Measurements from ENCODE around the gene ZCCHC14. TPM values are rescaled to one million over a fixed set of nuclear protein-coding genes. Genes with fewer than 3 reads are reported as not detected.

ZCCHC14 gene
- total and polyA plus RNA-seq, 2 donors (not counting 1 experiment from before 2014, with no cell fraction given) = 0.70 to 4.4 TPM

GRCh38 chr16:87356491-87356853 is 136.4 kb downstream of the ZCCHC14 start:
- Histone ChIP-seq H4K20me1 (ENCODE audit: control insufficient read depth, insufficient read depth, low read length, poor library complexity, severe bottlenecking) (peaks cover 14% of the 10 kb centered on the region), H3K4me3 (ENCODE audit: control extremely low read depth in 1 of 5, extremely low read depth in 1 of 5, insufficient read depth in 1 of 5, low read depth in 2 of 5, low read length in 4 of 5) (no peak overlapping the region), H3K79me2 (ENCODE audit: control insufficient read depth, insufficient read depth, low read length) (peaks cover 10% of the 10 kb centered on the region), H2AFZ (ENCODE audit: insufficient read depth, low read depth, low read length, poor library complexity, severe bottlenecking) (no peak overlapping the region), H3K9me3 (ENCODE audit: control extremely low read depth in 1 of 3, control insufficient read depth in 2 of 3, insufficient read depth in 1 of 3, low read length in 2 of 3) (no peaks in the 10 kb centered on the region), H3K9ac (ENCODE audit: low read length) (no peak overlapping the region), H3K4me2 (replicated peaks; ENCODE audit: low read depth, low read length, poor library complexity, severe bottlenecking) (no peak overlapping the region), H3K36me3 (replicated peaks in 1 of 2; ENCODE audit: control extremely low read depth in 1 of 2, control insufficient read depth in 1 of 2, extremely low read depth in 1 of 2, insufficient read depth in 2 of 2, low read length in 1 of 2) (peaks cover 0 to 42% of the 10 kb centered on the region in 2 experiments), H3K27me3 (replicated peaks in 1 of 4; ENCODE audit: control extremely low read depth in 1 of 4, control insufficient read depth in 3 of 4, insufficient read depth in 4 of 4, low read length in 3 of 4) (no peaks in the 10 kb centered on the region), H3K27ac (ENCODE audit: low read length in 2 of 2) (no peak overlapping the region), H3K4me1 (ENCODE audit: control insufficient read depth in 2 of 2, insufficient read depth in 2 of 2, low read length in 2 of 2) (no peaks in the 10 kb centered on the region)
- intact Hi-C loops (cut with micrococcal nuclease) = no loop called here
- no peaks in the 10 kb centered on the region for H3K4me1 Mint-ChIP-seq
- DNase-seq = no peak
- no peaks in the 10 kb centered on the region for H3K27me3 Mint-ChIP-seq
- no peaks in the 10 kb centered on the region for H3K9me3 Mint-ChIP-seq (ENCODE audit: insufficient read depth)
- no peak overlapping the region for H3K4me3 Mint-ChIP-seq
- WGBS (ENCODE audit: insufficient coverage) = 98% methylated on average over 6 of the region's 8 CpGs
- H3K27ac Mint-ChIP-seq = no peak overlapping the region
- no peak for TF ChIP-seq EZH2 (IDR thresholded peaks at IDR 0.05; ENCODE audit: borderline replicate concordance, insufficient read depth, low read depth, low read length, poor library complexity, severe bottlenecking)
- TF ChIP-seq, protein P1, sequence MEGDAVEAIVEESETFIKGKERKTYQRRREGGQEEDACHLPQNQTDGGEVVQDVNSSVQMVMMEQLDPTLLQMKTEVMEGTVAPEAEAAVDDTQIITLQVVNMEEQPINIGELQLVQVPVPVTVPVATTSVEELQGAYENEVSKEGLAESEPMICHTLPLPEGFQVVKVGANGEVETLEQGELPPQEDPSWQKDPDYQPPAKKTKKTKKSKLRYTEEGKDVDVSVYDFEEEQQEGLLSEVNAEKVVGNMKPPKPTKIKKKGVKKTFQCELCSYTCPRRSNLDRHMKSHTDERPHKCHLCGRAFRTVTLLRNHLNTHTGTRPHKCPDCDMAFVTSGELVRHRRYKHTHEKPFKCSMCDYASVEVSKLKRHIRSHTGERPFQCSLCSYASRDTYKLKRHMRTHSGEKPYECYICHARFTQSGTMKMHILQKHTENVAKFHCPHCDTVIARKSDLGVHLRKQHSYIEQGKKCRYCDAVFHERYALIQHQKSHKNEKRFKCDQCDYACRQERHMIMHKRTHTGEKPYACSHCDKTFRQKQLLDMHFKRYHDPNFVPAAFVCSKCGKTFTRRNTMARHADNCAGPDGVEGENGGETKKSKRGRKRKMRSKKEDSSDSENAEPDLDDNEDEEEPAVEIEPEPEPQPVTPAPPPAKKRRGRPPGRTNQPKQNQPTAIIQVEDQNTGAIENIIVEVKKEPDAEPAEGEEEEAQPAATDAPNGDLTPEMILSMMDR (IDR thresholded peaks at IDR 0.05) = no peak
- no peak for ATAC-seq (ENCODE audit: low read depth)
- ChIA-PET CTCF (interaction anchor here (0.7 kb wide), 1 partner anchor 238 kb away, joined by 4 read pairs; no protein-coding TSS in a partner anchor), POLR2A (no interaction called here)

Other genes starting within 250 kb of the ZCCHC14 start
- 2.3 and 2.5 TPM in 2 replicates for gene C16orf95, start 175.6 kb downstream of the ZCCHC14 start, total RNA-seq
- 1.5 and 1.9 TPM in 2 replicates for gene C16orf95, start 175.6 kb downstream of the ZCCHC14 start, polyA plus RNA-seq
- 28.7 and 32.9 TPM in 2 replicates for gene FBXO31, start 109.2 kb downstream of the ZCCHC14 start, total RNA-seq
- gene FBXO31, start 109.2 kb downstream of the ZCCHC14 start, polyA plus RNA-seq = 17.6 and 17.8 TPM in 2 replicates
- gene MAP1LC3B, start 100.7 kb downstream of the ZCCHC14 start, total RNA-seq = 72.7 TPM in 2 replicates
- gene MAP1LC3B, start 100.7 kb downstream of the ZCCHC14 start, polyA plus RNA-seq = 75.8 and 92.2 TPM in 2 replicates
- gene JPH3, start 109.5 kb upstream of the ZCCHC14 start, total RNA-seq = not detected in 2 replicates
- not detected in 2 replicates for gene JPH3, start 109.5 kb upstream of the ZCCHC14 start, polyA plus RNA-seq

Measured in B cell (primary cell).